B cell (primary cell): ENCODE results near the gene YPEL5.

Experiments
- EZH2 ChIP-seq: IDR thresholded peaks from 2 replicates; pipeline ENCODE4 v1.6.1; 2012; ENCODE audit warnings: borderline replicate concordance, low read depth, mild to moderate bottlenecking, moderate library complexity, low read length; ENCODE audit not compliant: insufficient read depth, poor library complexity, severe bottlenecking
- TF ChIP-seq, protein P1 (sequence below): fragments of 200-600 bp; IDR thresholded peaks from one replicate; pipeline ENCODE4 v1.8.0; 2022; ENCODE audit warnings: antibody characterized with exemption, mild to moderate bottlenecking

DNA sequence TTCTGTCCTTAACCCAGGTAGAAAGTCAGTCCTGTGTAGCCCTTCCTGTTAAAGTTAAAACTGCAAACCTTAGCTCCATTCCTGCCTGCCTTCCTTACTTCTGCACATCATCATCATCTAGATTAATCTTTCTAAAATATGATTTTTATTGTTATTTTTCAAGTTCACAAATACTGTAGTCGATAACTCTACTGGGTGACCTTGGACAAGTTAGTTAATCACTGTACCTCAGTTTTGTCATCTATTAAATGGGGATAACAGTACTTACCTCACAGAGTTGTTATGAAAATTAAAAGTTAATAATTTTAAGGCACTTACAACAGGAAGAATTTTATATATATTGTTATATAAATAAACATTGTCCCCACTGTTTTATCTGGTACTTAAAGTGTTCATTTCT, 2.5 kb upstream of the YPEL5 start:
- TF ChIP-seq, protein P1, sequence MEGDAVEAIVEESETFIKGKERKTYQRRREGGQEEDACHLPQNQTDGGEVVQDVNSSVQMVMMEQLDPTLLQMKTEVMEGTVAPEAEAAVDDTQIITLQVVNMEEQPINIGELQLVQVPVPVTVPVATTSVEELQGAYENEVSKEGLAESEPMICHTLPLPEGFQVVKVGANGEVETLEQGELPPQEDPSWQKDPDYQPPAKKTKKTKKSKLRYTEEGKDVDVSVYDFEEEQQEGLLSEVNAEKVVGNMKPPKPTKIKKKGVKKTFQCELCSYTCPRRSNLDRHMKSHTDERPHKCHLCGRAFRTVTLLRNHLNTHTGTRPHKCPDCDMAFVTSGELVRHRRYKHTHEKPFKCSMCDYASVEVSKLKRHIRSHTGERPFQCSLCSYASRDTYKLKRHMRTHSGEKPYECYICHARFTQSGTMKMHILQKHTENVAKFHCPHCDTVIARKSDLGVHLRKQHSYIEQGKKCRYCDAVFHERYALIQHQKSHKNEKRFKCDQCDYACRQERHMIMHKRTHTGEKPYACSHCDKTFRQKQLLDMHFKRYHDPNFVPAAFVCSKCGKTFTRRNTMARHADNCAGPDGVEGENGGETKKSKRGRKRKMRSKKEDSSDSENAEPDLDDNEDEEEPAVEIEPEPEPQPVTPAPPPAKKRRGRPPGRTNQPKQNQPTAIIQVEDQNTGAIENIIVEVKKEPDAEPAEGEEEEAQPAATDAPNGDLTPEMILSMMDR, result no peak
- no peak for TF ChIP-seq EZH2
